Measurements from ENCODE around the gene MYLIP.

MYLIP gene

GRCh38 chr6:16128759-16129622 lies at the start of gene MYLIP:
MYLIP (plus strand) TSS chr6:16129086; CDS start chr6:16129323, 237 bp downstream.
- peak; percentile 92 for DNase-seq

GRCh38 chr6:16079354-16079753 lies 49.5 kb upstream of the MYLIP start:
- no peak for DNase-seq

GRCh38 chr6:16080204-16080603 lies 48.7 kb upstream of the MYLIP start:
- no peak for DNase-seq

DNA sequence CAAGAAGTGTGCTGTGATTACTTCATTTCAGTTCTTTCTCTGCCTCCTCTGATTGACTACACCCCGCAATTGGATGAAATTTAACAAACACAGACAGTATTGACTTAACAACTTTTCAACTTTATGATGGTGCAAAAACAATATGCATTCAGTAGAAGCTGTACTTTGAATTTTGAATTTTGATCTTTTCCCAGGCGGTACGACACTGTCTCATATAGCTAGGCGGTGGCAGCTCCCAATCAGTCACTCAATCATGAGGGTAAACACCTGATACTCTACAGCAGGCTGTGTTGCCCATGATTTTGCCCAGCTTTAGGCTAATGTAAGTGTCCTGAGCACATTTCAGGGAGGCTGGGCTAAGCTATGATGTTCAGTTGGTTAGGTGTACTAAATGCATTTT lies 47.6 kb upstream of the MYLIP start:
- DNase-seq, result no peak

DNA sequence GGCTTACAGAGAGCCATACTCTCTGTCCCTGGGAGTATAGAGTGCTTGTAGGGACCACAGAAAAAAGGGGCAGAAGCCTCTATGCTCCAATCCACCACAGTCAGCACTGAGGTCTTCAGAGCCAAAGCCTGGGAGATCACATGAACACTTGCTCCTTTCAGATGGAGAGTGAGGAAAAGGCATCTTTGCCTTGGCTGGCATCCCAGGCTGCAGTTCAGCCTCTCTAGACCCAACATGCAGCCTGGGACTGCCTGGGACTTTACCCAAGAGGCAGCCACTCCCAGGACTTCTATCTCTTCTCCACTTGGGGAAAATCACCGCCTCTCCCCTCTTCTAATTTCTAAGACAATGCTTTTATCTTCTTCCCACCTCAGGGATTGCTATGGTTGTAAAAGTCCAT lies 46.5 kb upstream of the MYLIP start:
- no peak for DNase-seq

DNA sequence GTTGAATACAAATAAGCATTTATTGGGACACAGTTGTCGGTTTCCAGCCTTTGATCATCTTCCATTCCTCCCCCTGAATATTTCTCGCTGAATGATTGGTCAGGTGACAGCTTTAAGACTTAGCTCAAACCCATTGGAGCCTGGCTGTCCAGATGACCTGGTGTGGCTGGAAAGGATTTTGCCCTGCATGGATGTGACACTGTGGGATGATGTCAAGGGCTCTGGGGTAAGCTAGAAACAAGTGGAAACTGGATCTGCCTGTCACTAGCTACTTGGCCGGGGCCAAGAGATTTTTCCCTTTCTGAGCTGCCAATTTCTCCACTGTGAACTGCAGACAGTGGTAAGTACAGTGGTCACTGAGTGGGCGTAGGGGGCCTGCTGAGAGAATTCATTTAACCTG lies 41.9 kb upstream of the MYLIP start:
- no peak for DNase-seq

DNA sequence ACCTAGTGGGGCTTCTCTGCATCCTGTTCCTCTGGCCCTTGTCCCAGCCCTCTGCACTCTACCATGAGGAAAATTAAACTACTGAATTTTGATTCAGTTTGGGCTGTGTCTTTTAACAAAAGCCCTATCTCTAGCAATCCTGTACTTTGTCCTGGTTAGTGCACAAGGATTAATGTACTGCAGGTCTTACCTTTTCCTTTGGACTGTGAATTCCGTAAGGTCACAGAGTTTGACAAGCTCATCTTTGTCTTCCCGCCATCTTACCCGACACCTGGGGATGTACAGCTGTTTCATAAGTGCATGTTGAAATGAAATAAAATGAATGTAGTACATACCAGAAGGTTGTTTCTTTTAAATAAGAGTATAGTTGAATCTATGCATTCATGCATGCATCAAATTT lies 41.5 kb upstream of the MYLIP start:
- no peak for DNase-seq

GRCh38 chr6:16088409-16088808 lies 40.5 kb upstream of the MYLIP start:
- no peak for DNase-seq

GRCh38 chr6:16089232-16090062 lies 39.4 kb upstream of the MYLIP start:
- no peak for DNase-seq

DNA sequence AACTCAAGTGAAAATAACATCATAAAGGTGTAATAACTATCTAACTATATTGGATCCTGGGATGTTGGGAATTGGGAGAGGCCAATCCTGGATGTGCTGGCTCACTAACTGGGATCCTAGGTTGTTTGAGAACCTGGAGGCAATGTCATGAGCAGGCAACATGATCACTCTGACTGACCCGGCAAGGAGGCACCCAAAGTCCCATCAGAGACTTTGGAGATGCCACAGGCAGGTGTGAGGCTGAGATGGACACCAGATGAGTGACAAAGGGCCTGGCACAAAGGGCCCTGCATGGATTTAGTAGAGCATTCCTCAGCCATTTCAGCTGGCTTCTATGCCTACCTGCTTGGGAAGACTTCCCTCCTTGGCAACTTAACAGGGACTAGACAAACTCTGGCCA lies 38.4 kb upstream of the MYLIP start:
- no peak for DNase-seq

- no peak for DNase-seq
Observed at GRCh38 chr6:16090920-16091319, 38.0 kb upstream of the MYLIP start.

DNA sequence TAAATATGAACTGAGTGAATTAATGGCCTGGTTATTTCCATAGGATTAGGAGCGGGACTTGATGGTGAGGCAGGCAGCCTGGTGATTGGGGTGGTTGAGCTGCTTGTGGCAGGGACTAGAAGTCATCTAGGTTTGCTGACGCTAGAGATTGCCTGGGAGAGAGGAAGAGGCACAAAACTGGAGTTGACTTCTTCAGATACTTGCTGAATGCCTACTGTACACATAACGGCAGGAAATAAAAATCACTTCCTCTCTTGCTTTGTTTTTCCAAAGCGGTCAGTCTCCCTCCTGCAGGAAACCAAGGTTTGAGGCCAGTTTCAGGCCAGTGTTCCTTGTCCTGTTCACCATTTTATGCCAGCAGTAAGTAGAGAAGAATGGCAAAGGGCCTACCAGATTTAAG lies 36.7 kb upstream of the MYLIP start:
- no peak for DNase-seq

- no peak for DNase-seq
Observed at GRCh38 chr6:16092990-16093389, 35.9 kb upstream of the MYLIP start.

DNA sequence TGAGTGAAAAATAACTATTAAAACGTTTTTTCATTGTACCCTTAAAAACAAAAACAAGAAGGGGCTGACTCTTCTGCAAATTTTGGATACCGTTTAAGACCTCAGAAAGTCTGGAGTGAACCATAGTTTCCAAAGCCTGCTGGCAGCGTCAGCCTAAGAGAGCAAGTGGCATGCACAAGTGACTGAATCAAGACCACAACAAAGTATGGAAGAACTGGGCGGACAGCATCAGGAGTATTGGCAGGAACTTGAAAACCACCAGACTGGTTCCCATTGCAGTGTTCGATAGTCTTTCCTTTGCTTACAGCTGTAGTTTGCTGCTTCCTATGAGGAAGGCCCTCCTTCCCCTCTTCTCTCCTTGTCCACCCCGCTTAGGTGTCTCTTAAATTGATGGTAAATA lies 33.7 kb upstream of the MYLIP start:
- no peak for DNase-seq

DNA sequence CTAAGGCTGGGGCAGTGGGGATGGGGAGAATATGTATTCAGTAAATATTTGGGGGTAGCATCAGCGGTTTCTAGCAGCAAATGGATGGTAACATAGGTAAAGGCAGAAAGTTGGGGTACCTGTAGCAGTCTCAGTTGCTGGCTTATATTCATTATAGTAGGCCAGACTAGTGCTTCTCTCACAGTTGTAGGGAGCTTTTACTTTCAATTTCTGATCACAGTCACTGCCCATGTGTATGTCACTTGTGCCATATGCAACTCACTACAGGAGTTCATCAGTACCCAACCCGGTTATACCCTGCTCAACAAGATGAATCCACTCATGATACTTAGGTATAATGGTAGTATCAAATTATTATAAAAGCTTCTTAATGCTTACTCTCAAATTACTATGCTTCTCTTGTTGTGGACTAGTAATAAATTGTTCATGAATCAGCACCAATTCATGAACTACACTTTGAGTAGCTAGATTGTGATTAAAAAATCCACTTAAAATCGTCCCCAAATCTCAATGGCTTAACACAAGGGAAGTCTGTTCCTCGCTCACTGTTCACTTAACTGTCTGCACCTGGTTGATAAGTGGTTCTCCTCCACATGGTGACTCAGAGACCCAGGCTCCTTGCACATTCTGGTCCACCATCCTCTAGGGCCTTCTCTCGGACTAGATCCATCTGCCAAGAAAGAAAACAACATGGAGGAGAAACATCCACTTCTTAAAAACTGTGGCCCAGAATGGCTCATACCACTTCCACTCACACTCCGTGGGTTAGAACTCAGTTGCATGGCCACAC lies 31.3 kb upstream of the MYLIP start:
- no peak for DNase-seq

DNA sequence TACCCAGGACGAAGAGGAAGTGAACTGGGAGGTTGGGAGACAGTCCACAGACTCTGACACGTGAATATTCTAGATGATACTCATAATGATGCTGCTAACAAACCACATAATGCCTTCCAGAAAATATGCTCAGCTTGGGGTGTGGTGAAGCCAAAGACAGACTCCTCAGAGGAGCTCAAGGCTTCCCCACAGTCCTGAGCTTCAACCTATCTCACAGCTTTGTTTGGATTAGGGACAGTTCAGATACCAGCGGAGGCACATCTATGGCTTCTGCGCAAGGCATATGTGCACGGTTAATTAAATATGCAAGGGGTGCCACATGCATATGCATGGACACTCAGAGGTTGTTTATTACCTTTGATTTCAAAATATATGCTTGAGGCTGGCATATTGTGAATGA lies 30.7 kb upstream of the MYLIP start:
- no peak for DNase-seq

DNA sequence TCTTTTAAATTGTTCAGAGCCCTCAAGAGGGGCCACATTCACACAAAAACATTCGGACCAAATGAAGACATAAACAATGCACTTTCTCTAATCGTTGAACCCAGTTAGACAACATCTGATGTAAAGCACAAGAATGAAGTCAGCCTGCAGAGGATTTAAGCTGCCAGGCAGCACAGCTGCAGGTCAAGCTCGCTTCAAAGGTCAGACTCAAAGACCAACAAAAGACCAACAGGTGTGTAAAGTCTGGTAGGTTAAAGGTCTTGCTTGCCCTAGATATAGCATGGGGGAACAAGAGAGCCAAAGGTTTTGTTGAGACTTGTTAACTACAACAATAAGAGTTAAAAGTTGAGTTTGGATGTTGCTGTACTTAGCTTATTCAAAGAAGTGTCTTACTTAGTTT lies 26.7 kb upstream of the MYLIP start:
- DNase-seq, result no peak

GRCh38 chr6:16103722-16104121 lies 25.2 kb upstream of the MYLIP start:
- DNase-seq, result no peak

- no peak for DNase-seq
Observed at GRCh38 chr6:16104624-16105433, 24.1 kb upstream of the MYLIP start.

DNA sequence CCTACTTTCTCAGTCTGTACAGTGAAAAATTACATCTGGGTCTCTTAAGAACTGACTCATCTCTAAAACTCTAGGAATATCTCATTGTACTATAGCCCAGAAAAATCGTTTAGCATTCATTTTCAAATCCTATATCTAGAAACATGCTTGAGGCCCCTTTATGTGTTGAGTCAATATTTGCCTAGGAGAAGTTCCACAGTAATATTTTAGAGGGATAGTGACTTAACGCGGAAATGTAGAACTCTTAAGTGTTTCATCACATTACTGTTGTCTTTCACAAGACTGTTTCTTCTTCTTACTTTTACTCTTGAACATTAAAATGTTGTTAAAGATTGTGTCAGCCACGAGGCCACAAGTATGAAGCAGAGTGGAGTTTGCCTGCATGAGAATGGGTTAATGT lies 23.0 kb upstream of the MYLIP start:
- DNase-seq, result no peak

- DNase-seq, result no peak
Observed at GRCh38 chr6:16106991-16107787, 21.7 kb upstream of the MYLIP start.

GRCh38 chr6:16108419-16108818 lies 20.5 kb upstream of the MYLIP start:
- DNase-seq, result no peak
